Measurements from ENCODE around the gene CAMKK1. TPM values are rescaled to one million over a fixed set of nuclear protein-coding genes. Genes with fewer than 3 reads are reported as not detected.

The CAMKK1 gene
- 10 to 100 TPM in 1 of 4 donors, 1 to 10 TPM in 3; 2.6 to 37.6 (median 6.4) TPM for total RNA-seq

GRCh38 chr17:3893003-3893719 is at the start of gene CAMKK1:
Gene CAMKK1 (minus strand): TSS chr17:3893053. CDS start chr17:3885687, 7,366 bp downstream.
- no peaks in the 10 kb centered on the region for H3K9me3 ChIP-seq
- peaks cover 2 to 28% of the 10 kb centered on the region in 2 donors for H3K4me1 ChIP-seq
- H3K27me3 ChIP-seq = no peaks in the 10 kb centered on the region
- peak; percentile 86 to 89 for DNase-seq
- peak within 1 kb of the TSS; percentile 96 to 97 for H3K27ac ChIP-seq
- no peaks in the 10 kb centered on the region for H3K36me3 ChIP-seq
- TF ChIP-seq CTCF (IDR thresholded peaks at IDR 0.05) (peak in 1 of 4 experiments; percentile 34), POLR2A (IDR thresholded peaks at IDR 0.05) (peak in 1 of 2 donors; percentile 44)
- H3K4me3 ChIP-seq = peak within 1 kb of the TSS; percentile 54 to 70
- intact Hi-C loops (cut with DNase I; ENCODE audit: low total_unique reads) = no loop called here

- Histone ChIP-seq H3K4me3 (no peak overlapping the region), H3K4me1 (no peaks in the 10 kb centered on the region), H3K27me3 (no peaks in the 10 kb centered on the region), H3K27ac (no peak overlapping the region), H3K36me3 (no peaks in the 10 kb centered on the region), H3K9me3 (no peaks in the 10 kb centered on the region)
- no peak for TF ChIP-seq POLR2A (IDR thresholded peaks at IDR 0.05)
- TF ChIP-seq CTCF (IDR thresholded peaks at IDR 0.05) = no peak
- intact Hi-C loops (cut with DNase I; ENCODE audit: low total_unique reads) = no loop called here
- no peak for DNase-seq
These were observed 48.3 kb upstream of the CAMKK1 start for GRCh38 chr17:3940965-3941698.

- Histone ChIP-seq H3K9me3 (no peaks in the 10 kb centered on the region), H3K27me3 (no peaks in the 10 kb centered on the region), H3K4me1 (no peaks in the 10 kb centered on the region), H3K4me3 (no peak overlapping the region), H3K36me3 (no peaks in the 10 kb centered on the region), H3K27ac (no peak overlapping the region)
- TF ChIP-seq CTCF (IDR thresholded peaks at IDR 0.05) (no peak), POLR2A (IDR thresholded peaks at IDR 0.05) (no peak)
- DNase-seq = no peak
- intact Hi-C loops (cut with DNase I; ENCODE audit: low total_unique reads) = no loop called here
These were observed 44.5 kb upstream of the CAMKK1 start for GRCh38 chr17:3937359-3937758.

- no peak overlapping the region for H3K27ac ChIP-seq
- H3K4me1 ChIP-seq = no peaks in the 10 kb centered on the region
- intact Hi-C loops (cut with DNase I; ENCODE audit: low total_unique reads) = no loop called here
- no peak overlapping the region for H3K4me3 ChIP-seq
- no peaks in the 10 kb centered on the region for H3K9me3 ChIP-seq
- H3K27me3 ChIP-seq = no peaks in the 10 kb centered on the region
- H3K36me3 ChIP-seq = no peaks in the 10 kb centered on the region
- no peak for DNase-seq
- no peak for TF ChIP-seq CTCF (IDR thresholded peaks at IDR 0.05)
- no peak for TF ChIP-seq POLR2A (IDR thresholded peaks at IDR 0.05)
These were observed 43.0 kb upstream of the CAMKK1 start for GRCh38 chr17:3935825-3936355.

DNA sequence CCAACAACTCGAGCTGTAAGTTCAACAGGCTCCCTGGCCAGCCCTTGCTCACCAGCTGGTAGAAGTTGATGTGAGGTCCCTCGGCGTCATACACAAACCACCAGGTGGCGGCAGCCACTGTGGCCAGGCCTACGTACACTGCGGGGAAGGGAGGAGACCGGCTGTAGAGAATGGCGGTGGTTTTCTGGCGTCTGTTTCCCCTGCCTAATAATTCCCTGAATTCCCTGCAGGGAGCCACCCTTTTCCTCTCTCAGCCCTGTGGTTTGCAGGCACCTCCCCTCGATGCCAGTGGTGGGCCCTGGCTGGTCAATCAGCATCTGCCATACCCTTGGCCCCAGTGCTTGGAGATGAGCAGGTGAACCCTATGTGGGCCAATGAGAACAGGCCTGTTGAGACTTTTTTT is 42.3 kb upstream of the CAMKK1 start:
- H3K36me3 ChIP-seq = no peaks in the 10 kb centered on the region
- no peaks in the 10 kb centered on the region for H3K27me3 ChIP-seq
- intact Hi-C loops (cut with DNase I; ENCODE audit: low total_unique reads) = no loop called here
- H3K27ac ChIP-seq = no peak overlapping the region
- H3K4me1 ChIP-seq = no peaks in the 10 kb centered on the region
- DNase-seq = no peak
- no peak for TF ChIP-seq POLR2A (IDR thresholded peaks at IDR 0.05)
- peak; percentile 13 to 65 (median 38) for TF ChIP-seq CTCF (IDR thresholded peaks at IDR 0.05)
- no peaks in the 10 kb centered on the region for H3K9me3 ChIP-seq
- no peak overlapping the region for H3K4me3 ChIP-seq
